Activated naive CD8-positive, alpha-beta T cell treated with anti-CD3 and anti-CD28 coated beads, Interleukin-2, amount 10 ng/mL, durations not matched to agents 7 days and 5 days (primary cell): ENCODE results near the gene ATRX. TPM values are rescaled to one million over a fixed set of nuclear protein-coding genes. Genes with fewer than 3 reads are reported as not detected.
"Not testable (repeated sequence)": the region's sequence is repeated elsewhere in the genome, so short reads cannot be mapped to it uniquely, and the experiment has no call there.

ENCODE experiments used
- ATAC-seq: fragments of 150-1000 bp; cut with Tn5 transposase; one replicate; pipeline ENCODE4 v1.10.0; 2021; ENCODE audit warnings: low read depth, moderate library complexity
- POLR2A ChIA-PET: fragments of 350-600 bp; sonication (Branson Sonifier 250); formaldehyde crosslinking; loops from one replicate; lab custom pipeline; 2021; ENCODE audit warnings: antibody characterized with exemption; lab: Charles Lee
- DNase-seq: peaks from one replicate; pipeline ENCODE4 v3.0.0; 2021
- H3K27ac Mint-ChIP-seq: one replicate; pipeline ENCODE4 v1.8.0; 2022; ENCODE audit warnings: mild to moderate bottlenecking, mixed read lengths
- H3K27me3 Mint-ChIP-seq: one replicate; pipeline ENCODE4 v1.8.0; 2022; ENCODE audit warnings: mild to moderate bottlenecking, moderate library complexity, mixed read lengths
- H3K36me3 Mint-ChIP-seq: one replicate; pipeline ENCODE4 v1.8.0; 2021; ENCODE audit warnings: mild to moderate bottlenecking, mixed read lengths
- H3K4me1 Mint-ChIP-seq: one replicate; pipeline ENCODE4 v1.8.0; 2021; ENCODE audit warnings: mixed read lengths
- H3K4me3 Mint-ChIP-seq: one replicate; pipeline ENCODE4 v1.8.0; 2022; ENCODE audit warnings: mild to moderate bottlenecking, moderate library complexity, mixed read lengths
- H3K9me3 Mint-ChIP-seq: one replicate; pipeline ENCODE4 v1.8.0; 2021; ENCODE audit warnings: mixed read lengths
- total RNA-seq, 2 experiments: library from RNA; stranded (reverse); gene quantifications; one replicate each; pipeline ENCODE4 v1.2.3, GENCODE V29; 2021

The ATRX gene
- total RNA-seq, 2 experiments from 2014 or later: 86.7 to 96.1 TPM

DNA sequence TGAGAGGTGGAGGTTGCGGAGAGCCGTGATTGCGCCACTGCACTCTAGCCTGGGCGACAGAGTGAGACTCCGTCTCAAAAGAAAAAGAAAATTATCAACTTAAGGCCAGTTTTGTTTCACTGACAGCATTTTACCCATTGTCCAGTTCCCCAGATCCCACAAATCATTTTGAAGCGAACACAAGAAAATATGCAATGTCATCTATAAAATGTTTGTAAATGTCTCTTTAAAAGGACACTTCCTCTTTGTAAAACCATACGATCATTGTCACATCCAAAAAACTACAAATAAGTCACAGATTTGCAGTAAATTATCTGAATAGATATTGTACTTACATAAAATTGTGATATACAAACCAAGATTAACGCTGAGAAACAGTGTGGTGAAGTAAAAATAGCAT, 147.6 kb downstream of the ATRX start:
- ATAC-seq: no peak
- POLR2A ChIA-PET: no interaction called here
- H3K9me3 Mint-ChIP-seq: no peaks in the 10 kb centered on the region
- no peak overlapping the region for H3K4me3 Mint-ChIP-seq
- H3K4me1 Mint-ChIP-seq: no peaks in the 10 kb centered on the region
- peaks cover 41% of the 10 kb centered on the region for H3K36me3 Mint-ChIP-seq
- no peaks in the 10 kb centered on the region for H3K27me3 Mint-ChIP-seq
- no peak for DNase-seq
- no peak overlapping the region for H3K27ac Mint-ChIP-seq

DNA sequence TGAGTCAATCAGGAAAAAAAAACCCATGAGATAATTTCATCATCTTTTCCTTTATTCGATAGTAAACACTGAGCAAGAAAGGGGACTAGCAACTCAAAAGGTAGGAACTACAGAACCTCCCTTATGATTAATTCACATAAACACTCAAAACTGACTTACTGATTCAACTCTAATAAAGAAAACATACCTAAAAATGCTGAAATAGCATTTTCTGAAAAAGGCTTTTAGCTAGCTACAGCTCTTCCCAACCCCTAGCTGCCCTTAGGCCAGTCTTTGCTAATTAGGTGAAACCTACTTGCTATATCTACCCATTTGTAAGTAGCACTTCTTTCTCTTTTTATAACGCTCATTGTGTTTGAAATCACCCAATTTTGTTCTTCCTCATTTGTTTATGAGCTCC, 150.6 kb downstream of the ATRX start:
- Mint-ChIP-seq H3K27ac (no peak overlapping the region), H3K4me1 (no peaks in the 10 kb centered on the region), H3K27me3 (no peaks in the 10 kb centered on the region), H3K36me3 (peaks cover 20% of the 10 kb centered on the region), H3K9me3 (no peaks in the 10 kb centered on the region), H3K4me3 (no peak overlapping the region)
- POLR2A ChIA-PET: no interaction called here
- ATAC-seq: no peak
- no peak for DNase-seq

DNA sequence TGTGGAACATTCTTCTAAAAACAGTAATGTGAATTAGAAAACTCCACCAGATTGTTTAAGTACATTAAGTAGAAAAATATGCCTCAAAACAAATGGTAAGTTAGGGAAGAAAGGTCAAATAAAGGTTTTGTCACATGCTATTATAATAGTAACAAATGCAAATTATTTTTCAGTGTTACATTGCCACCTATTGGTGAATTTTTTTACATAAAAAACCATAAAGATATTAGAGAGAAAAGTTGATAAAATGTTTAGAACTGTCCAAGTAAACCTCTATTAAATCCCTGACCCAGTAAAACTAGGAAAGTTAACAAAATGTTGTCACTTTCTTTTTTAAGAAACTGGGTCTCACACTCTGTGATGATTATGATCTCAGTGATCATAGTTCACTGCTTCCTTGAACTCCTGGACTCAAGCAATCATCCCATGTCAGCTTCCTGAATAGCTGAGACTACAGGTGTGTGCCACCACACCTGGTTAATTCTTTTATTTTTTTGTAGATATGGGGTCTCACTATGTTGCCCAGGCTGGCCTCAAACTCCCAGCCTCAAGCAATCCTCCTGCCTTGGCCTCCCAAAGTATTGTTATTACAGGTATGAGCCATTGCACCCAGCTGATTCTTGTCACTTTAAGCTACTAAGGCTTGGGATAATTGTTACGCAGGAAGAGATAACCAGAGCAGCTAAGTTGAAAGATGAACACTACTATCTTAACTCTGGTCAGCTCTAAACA, 157.6 kb downstream of the ATRX start:
- ATAC-seq: no peak
- H3K4me3 Mint-ChIP-seq: no peak overlapping the region
- H3K36me3 Mint-ChIP-seq: peaks cover 13% of the 10 kb centered on the region
- POLR2A ChIA-PET: no interaction called here
- H3K4me1 Mint-ChIP-seq: peaks cover 3% of the 10 kb centered on the region
- H3K27me3 Mint-ChIP-seq: no peaks in the 10 kb centered on the region
- no peak for DNase-seq
- H3K27ac Mint-ChIP-seq: no peak overlapping the region
- no peaks in the 10 kb centered on the region for H3K9me3 Mint-ChIP-seq

DNA sequence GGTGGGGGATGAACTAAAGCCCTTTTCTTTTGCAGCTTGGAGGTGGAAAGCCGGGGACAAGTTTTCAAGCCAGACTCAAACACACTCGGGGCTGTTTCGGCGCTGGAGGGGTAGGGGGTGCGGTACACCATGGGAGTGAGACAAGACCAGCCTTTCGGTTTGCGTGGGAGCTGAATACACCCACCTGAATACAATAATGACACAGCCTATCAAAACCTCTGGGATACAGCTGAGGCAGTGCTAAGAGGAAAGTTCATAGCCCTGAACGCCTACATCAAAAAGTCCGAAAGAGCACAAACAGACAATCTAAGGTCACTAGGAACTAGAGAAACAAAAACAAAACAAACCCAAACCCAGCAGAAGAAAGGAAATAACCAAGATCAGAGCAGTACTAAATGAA, 163.3 kb downstream of the ATRX start:
- no peak overlapping the region for H3K27ac Mint-ChIP-seq
- POLR2A ChIA-PET: no interaction called here
- H3K4me1 Mint-ChIP-seq: peaks cover 7% of the 10 kb centered on the region
- H3K9me3 Mint-ChIP-seq: no peaks in the 10 kb centered on the region
- no peak overlapping the region for H3K4me3 Mint-ChIP-seq
- no peaks in the 10 kb centered on the region for H3K27me3 Mint-ChIP-seq
- ATAC-seq: no peak
- peaks cover 12% of the 10 kb centered on the region for H3K36me3 Mint-ChIP-seq
- DNase-seq: no peak

DNA sequence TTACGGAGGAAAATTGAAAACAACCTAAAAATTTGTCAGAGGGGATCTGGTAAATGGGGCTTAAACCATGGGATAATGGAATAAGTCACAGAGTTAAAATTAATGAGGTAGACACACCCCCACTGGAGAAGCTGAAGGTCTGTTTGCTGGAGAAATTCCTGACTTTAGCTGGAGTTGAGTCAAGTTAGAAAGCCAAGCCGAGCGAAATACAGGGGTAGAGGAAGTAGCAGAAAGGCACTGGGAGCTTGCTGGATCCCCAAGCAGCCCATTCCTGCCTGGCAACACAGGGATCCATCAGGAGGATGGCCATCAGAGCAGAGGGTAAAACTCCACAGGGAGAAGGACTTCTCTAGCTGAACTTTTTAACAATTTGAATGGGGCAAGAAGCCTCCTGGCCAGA, 163.8 kb downstream of the ATRX start:
- Mint-ChIP-seq H3K4me3 (no peak overlapping the region), H3K27ac (no peak overlapping the region), H3K9me3 (no peaks in the 10 kb centered on the region), H3K27me3 (no peaks in the 10 kb centered on the region), H3K4me1 (peaks cover 7% of the 10 kb centered on the region), H3K36me3 (peaks cover 12% of the 10 kb centered on the region)
- no peak for DNase-seq
- ATAC-seq: no peak
- POLR2A ChIA-PET: no interaction called here

DNA sequence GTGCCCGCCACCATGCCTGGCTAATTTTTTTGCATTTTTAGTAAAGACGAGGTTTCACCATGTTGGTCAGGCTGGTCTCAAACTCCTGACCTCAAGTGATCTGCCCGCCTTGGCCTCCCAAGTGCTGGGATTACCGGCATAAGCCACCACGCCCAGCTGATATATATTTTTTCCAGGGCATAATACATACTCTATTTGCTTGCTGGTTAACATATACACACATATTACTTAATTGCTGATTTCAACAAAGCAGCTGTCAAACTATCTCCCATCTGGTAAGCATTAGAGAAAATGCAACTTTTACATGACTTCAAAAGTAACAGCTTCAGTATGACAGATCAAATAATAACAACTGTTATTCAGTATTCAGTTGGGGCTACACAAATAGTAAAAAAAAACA, 164.6 kb downstream of the ATRX start:
- peaks cover 12% of the 10 kb centered on the region for H3K36me3 Mint-ChIP-seq
- H3K9me3 Mint-ChIP-seq, DNase-seq, H3K27me3 Mint-ChIP-seq, H3K4me3 Mint-ChIP-seq, ATAC-seq, POLR2A ChIA-PET, H3K4me1 Mint-ChIP-seq, H3K27ac Mint-ChIP-seq: not testable (repeated sequence)

DNA sequence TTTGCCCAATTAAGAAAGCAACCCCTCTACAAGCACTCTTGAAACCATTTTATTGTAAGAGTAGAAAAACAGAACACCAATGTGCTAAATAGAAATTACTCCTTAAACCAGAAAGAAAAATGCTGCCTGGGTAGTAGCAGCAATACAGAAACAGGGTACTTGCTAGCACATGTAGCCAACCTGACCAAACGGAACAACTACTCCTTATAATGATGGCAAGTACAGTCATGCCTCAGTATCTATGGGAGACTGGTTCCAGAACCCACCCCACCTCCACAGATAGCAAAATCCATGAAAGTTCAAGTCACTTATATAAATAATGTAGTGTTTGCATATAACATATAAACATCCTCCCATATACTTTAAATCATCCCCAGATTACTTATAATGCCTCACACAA, 168.8 kb downstream of the ATRX start:
- H3K4me3 Mint-ChIP-seq: no peak overlapping the region
- H3K27me3 Mint-ChIP-seq: no peaks in the 10 kb centered on the region
- peaks cover 10% of the 10 kb centered on the region for H3K36me3 Mint-ChIP-seq
- no peaks in the 10 kb centered on the region for H3K4me1 Mint-ChIP-seq
- H3K27ac Mint-ChIP-seq: no peak overlapping the region
- DNase-seq (no peak), ATAC-seq (no peak)
- POLR2A ChIA-PET: no interaction called here
- no peaks in the 10 kb centered on the region for H3K9me3 Mint-ChIP-seq

DNA sequence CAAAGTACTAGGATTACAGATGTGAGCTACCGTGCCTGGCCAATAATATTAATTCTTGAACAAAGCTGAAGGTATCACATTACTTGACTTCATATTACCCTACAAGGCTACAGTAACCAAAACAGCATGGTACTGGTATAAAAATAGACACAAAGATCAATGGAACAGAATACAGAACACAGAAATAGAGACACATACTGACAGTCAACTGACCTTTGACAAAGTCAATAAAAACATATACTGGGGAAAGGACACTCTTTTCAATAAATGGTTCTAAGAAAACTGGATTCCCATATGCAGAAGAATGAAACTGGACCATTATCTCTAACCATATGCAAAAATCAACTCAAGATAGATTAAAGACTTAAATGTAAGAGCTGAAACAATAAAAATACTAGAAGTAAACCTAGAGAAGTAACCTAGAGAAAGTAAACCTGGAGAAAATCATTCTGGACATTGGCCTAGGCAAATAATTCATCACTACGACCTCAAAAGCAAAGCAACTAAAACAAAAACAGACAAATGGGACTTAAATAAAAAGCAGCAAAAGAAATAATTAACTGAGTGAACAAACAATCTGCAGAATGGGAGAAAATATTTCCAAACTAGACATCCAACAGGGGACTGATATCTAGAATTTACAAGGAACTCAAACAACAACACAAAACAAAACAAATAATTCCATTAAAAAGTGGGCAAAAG, 182.2 kb downstream of the ATRX start:
- no peak overlapping the region for H3K27ac Mint-ChIP-seq
- POLR2A ChIA-PET: no interaction called here
- DNase-seq (no peak), ATAC-seq (no peak)
- H3K27me3 Mint-ChIP-seq: no peaks in the 10 kb centered on the region
- H3K9me3 Mint-ChIP-seq: no peaks in the 10 kb centered on the region
- no peak overlapping the region for H3K4me3 Mint-ChIP-seq
- H3K36me3 Mint-ChIP-seq: peaks cover 32% of the 10 kb centered on the region
- no peaks in the 10 kb centered on the region for H3K4me1 Mint-ChIP-seq

DNA sequence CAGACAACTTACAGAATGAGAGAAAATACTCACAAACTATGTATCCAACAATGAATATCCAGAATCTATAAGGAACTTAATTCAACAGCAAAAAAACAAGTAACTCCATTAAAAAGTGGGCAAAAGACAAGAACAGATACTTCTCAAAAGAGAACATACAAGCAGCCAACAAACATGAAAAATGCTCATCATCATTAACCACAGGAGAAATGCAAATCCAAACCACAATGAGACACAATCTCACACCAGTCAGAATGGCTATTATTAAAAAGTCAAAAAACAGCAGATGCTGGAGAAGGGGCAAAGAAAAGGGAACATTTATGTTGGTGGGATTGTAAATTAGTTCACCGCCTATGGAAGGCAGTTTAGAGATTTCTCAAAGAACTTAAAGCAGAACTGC, 188.5 kb downstream of the ATRX start:
- POLR2A ChIA-PET: no interaction called here
- H3K4me3 Mint-ChIP-seq: no peak overlapping the region
- H3K9me3 Mint-ChIP-seq: no peaks in the 10 kb centered on the region
- no peaks in the 10 kb centered on the region for H3K27me3 Mint-ChIP-seq
- H3K36me3 Mint-ChIP-seq: peaks cover 15% of the 10 kb centered on the region
- ATAC-seq (no peak), DNase-seq (no peak)
- no peak overlapping the region for H3K27ac Mint-ChIP-seq
- peaks cover 7% of the 10 kb centered on the region for H3K4me1 Mint-ChIP-seq

DNA sequence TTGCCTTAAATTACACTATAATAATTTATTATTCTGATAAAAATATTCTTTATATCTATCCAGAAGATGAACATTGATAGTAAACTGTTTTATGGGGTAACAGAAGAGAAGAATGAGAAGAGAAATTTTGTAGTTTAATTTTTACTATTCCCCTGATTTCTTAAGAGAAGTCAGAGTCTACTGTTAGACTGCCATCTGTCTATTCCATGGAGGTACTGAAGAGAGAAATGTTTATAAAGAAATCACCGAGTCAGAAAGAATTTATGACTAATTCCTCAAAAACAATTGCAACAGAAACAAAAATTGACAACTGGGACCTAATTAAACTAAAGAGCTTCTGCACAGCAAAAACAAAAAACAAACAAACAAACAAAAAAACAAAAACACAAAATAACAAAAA, 188.9 kb downstream of the ATRX start:
- POLR2A ChIA-PET: no interaction called here
- Mint-ChIP-seq H3K4me3 (no peak overlapping the region), H3K36me3 (peaks cover 15% of the 10 kb centered on the region), H3K9me3 (no peaks in the 10 kb centered on the region), H3K4me1 (peaks cover 7% of the 10 kb centered on the region), H3K27me3 (no peaks in the 10 kb centered on the region), H3K27ac (no peak overlapping the region)
- no peak for ATAC-seq
- DNase-seq: no peak

DNA sequence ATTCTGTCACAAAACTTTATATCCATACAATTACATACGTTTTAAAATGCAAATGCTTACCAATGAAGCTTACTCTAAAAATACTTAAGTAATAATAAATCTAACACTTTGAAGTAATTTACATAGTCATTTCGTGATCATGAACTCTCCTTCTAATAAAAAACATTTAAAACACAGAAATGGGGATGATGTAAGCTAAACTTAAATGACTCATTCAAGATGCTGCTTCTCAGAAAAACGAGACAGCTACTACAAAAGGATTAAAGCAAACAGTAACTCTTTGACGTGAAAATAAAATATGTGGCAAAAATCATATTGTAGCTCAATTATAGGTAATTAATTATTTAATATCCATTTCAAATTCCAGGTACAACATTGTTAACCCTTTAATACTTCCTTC, 190.2 kb downstream of the ATRX start:
- ATAC-seq (no peak), DNase-seq (no peak)
- Mint-ChIP-seq H3K36me3 (peaks cover 15% of the 10 kb centered on the region), H3K9me3 (no peaks in the 10 kb centered on the region), H3K4me1 (peaks cover 7% of the 10 kb centered on the region), H3K4me3 (no peak overlapping the region), H3K27ac (no peak overlapping the region), H3K27me3 (no peaks in the 10 kb centered on the region)
- POLR2A ChIA-PET: no interaction called here

DNA sequence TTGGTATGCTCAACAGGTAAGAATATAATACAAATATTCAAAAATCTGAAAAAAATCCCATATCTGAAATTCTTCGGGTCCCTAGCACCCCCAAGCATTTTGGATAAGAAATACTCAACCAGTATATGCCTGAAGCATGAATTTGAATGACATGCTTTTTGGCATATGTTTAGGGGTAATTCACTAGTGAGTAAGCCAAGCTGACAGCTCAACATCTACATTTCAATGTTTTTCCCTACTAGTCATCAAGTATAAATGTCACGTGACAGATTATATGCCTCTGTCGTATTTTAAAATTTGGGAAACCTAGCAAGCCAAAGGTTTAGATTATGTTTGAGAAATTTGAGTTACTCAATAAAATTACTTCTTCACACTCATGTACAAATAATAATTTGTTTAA, 213.7 kb downstream of the ATRX start:
- POLR2A ChIA-PET: no interaction called here
- H3K36me3 Mint-ChIP-seq: peaks cover 17% of the 10 kb centered on the region
- ATAC-seq: no peak
- H3K4me1 Mint-ChIP-seq: no peaks in the 10 kb centered on the region
- H3K27ac Mint-ChIP-seq: no peak overlapping the region
- H3K27me3 Mint-ChIP-seq: no peaks in the 10 kb centered on the region
- no peak for DNase-seq
- no peaks in the 10 kb centered on the region for H3K9me3 Mint-ChIP-seq
- no peak overlapping the region for H3K4me3 Mint-ChIP-seq

DNA sequence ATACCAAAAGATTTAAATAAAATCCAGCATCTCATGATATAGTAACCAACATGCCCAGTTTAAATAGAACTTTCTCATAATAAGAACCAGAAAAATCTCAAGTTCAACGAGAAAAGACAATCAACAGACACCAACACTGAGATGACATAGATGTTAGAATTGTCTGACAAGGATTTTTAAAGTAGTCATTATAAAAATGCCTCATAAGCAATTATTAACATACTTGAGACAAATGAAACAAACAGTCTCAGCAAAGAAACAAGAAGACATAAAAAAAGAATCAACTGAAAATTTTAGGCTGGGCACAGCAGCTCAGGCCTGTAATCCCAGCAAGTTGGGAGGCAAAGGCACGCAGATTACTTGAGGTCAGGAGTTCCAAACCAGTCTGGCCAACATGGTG, 220.7 kb downstream of the ATRX start:
- Mint-ChIP-seq H3K9me3 (peaks cover 5% of the 10 kb centered on the region), H3K27me3 (no peaks in the 10 kb centered on the region), H3K36me3 (peaks cover 32% of the 10 kb centered on the region), H3K4me1 (no peaks in the 10 kb centered on the region), H3K27ac (no peak overlapping the region), H3K4me3 (no peak overlapping the region)
- DNase-seq (no peak), ATAC-seq (no peak)
- POLR2A ChIA-PET: no interaction called here

DNA sequence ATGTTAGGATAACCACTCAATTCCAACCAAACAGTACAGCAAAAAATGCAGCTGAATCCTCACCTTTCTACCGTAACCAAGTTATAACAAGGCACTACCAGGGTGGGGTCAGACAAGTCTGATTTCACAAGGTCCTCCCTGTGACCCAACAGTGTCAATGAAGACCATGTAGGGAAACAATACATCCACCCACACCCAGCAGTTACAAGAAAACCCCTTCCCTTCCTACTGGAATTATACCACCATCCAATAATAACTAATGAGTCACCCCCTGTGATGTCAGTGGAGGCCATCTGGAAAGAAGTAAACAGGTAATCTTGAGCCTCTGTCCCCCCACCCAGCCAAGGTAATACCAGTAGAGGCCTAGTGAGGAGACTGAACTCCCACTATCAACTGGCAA, 221.2 kb downstream of the ATRX start:
- Mint-ChIP-seq H3K9me3 (peaks cover 5% of the 10 kb centered on the region), H3K27ac (no peak overlapping the region), H3K27me3 (no peaks in the 10 kb centered on the region), H3K4me3 (no peak overlapping the region), H3K4me1 (no peaks in the 10 kb centered on the region), H3K36me3 (peaks cover 29% of the 10 kb centered on the region)
- ATAC-seq (no peak), DNase-seq (no peak)
- POLR2A ChIA-PET: no interaction called here
